Transverse colon (tissue), 3 donors: ENCODE measurements around the gene CWF19L1.

Experiments used
- CTCF ChIP-seq, 5 experiments: fragments of 200-600 bp in 3 of 5; fragments of 450-650 bp in 2 of 5; sonication (generic) in 3 of 5; IDR thresholded peaks; 1 replicate in 2 of 5; 2 replicates in 3 of 5; pipeline ENCODE4 v1.5.1; 2016 to 2017; ENCODE audit warnings: antibody characterized with exemption in 5 of 5, inconsistent platforms in 3 of 5, mild to moderate bottlenecking in 2 of 5, moderate library complexity in 1 of 5
- EP300 ChIP-seq: sonication (generic); formaldehyde crosslinking; IDR thresholded peaks from one replicate; pipeline ENCODE4 v1.6.1; 2017; ENCODE audit warnings: antibody characterized with exemption, low read depth

- TF ChIP-seq EP300 (no peak), CTCF (IDR thresholded peaks at IDR 0.05) (no peak)
These were observed 75.1 kb downstream of the CWF19L1 start for GRCh38 chr10:100192350-100192749.
